SK-N-SH (cell line): Measurements from ENCODE around the gene EPOP. TPM values are rescaled to one million over a fixed set of nuclear protein-coding genes. Genes with fewer than 3 reads are reported as not detected.

Experiments used
- CTCF ChIA-PET: fragments of 300-600, 350-600 bp; formaldehyde crosslinking; extraction: SDS; loops from one replicate; lab custom pipeline; 2021; lab: Yijun Ruan, JAX
- POLR2A ChIA-PET: fragments of 350-600 bp; sonication (Branson Sonifier 250); formaldehyde crosslinking; extraction: SDS; loops from one replicate; lab custom pipeline; 2020; ENCODE audit warnings: antibody characterized with exemption, inconsistent platforms; lab: Yijun Ruan, JAX
- DNase-seq: peaks from one replicate; pipeline ENCODE4 v3.0.0; 2012
- H2AFZ ChIP-seq: fragments of 200-600 bp; sonication (generic); 2 replicates; pipeline ENCODE4 v1.8.1; 2016; ENCODE audit warnings: antibody characterized with exemption, mild to moderate bottlenecking, low read depth
- H3F3A ChIP-seq: fragments of 200-600 bp; sonication (generic); replicated peaks from 2 replicates; pipeline ENCODE3; 2016; ENCODE audit warnings: antibody characterized with exemption, mild to moderate bottlenecking; ENCODE audit not compliant: insufficient read depth
- H3K27ac ChIP-seq, 2 experiments: fragments of 200-500 bp in 1 of 2; fragments of 200-600 bp in 1 of 2; sonication (Bioruptor generic) in 1 of 2; sonication (generic), shearing (Covaris generic) in 1 of 2; 2 replicates each; pipeline versions ENCODE4 v1.5.1 to v1.6.1; 2014 to 2016; ENCODE audit warnings: low read depth in 2 of 2, inconsistent platforms in 1 of 2, low read length in 1 of 2, mild to moderate bottlenecking in 1 of 2, mixed read lengths in 1 of 2
- H3K27me3 ChIP-seq: fragments of 200-600 bp; sonication (generic), shearing (Covaris generic); 2 replicates; pipeline ENCODE4 v1.6.1; 2016; ENCODE audit warnings: mixed run types; ENCODE audit not compliant: insufficient read depth
- H3K36me3 ChIP-seq, 2 experiments: fragments of 200-500 bp in 1 of 2; fragments of 200-600 bp in 1 of 2; sonication (Bioruptor generic) in 1 of 2; sonication (generic) in 1 of 2; replicated peaks in 1 of 2; 2 replicates each; pipeline versions ENCODE3 to v1.5.1; 2014 to 2016; ENCODE audit warnings: low read length in 1 of 2, mild to moderate bottlenecking in 1 of 2; ENCODE audit not compliant: insufficient read depth in 2 of 2, control insufficient read depth in 1 of 2
- H3K4me1 ChIP-seq, 2 experiments: fragments of 200-500 bp in 1 of 2; fragments of 200-600 bp in 1 of 2; sonication (Bioruptor generic) in 1 of 2; sonication (generic), shearing (Covaris generic) in 1 of 2; 2 replicates each; pipeline versions ENCODE4 v1.5.1 to v1.6.1; 2014 to 2016; ENCODE audit warnings: low read depth in 1 of 2, low read length in 1 of 2, mixed run types in 1 of 2; ENCODE audit not compliant: insufficient read depth in 2 of 2, control insufficient read depth in 1 of 2
- H3K4me2 ChIP-seq: fragments of 200-600 bp; sonication (generic), shearing (Covaris generic); 2 replicates; pipeline ENCODE4 v1.6.1; 2017; ENCODE audit warnings: mixed run types
- H3K4me3 ChIP-seq, 2 experiments: fragments of 200-500 bp in 1 of 2; fragments of 200-600 bp in 1 of 2; sonication (Bioruptor generic) in 1 of 2; sonication (generic), shearing (Covaris generic) in 1 of 2; 2 replicates each; pipeline versions ENCODE4 v1.5.1 to v1.8.1; 2014 to 2016; ENCODE audit warnings: low read depth in 2 of 2, inconsistent platforms in 1 of 2, low read length in 1 of 2, mild to moderate bottlenecking in 1 of 2, mixed read lengths in 1 of 2, moderate library complexity in 1 of 2
- H3K79me2 ChIP-seq: fragments of 200-600 bp; sonication (generic); 2 replicates; pipeline ENCODE4 v1.8.1; 2017; ENCODE audit warnings: mild to moderate bottlenecking; ENCODE audit not compliant: insufficient read depth
- H3K9ac ChIP-seq: fragments of 200-600 bp; sonication (generic); 2 replicates; pipeline ENCODE4 v1.6.1; 2017; ENCODE audit warnings: mixed run types
- H3K9me2 ChIP-seq: fragments of 200-600 bp; sonication (generic); 2 replicates; pipeline ENCODE4 v1.6.1; 2017; ENCODE audit warnings: mixed run types
- H3K9me3 ChIP-seq: fragments of 200-600 bp; sonication (generic); 2 replicates; pipeline ENCODE4 v1.6.1; 2017; ENCODE audit warnings: mixed run types, mild to moderate bottlenecking, moderate library complexity
- H4K20me1 ChIP-seq: fragments of 200-600 bp; sonication (generic); 2 replicates; pipeline ENCODE4 v1.6.1; 2017; ENCODE audit warnings: mild to moderate bottlenecking, mixed run types; ENCODE audit not compliant: insufficient read depth
- ELF1 ChIP-seq: IDR thresholded peaks from 2 replicates; pipeline ENCODE4 v1.4.0; 2012
- EZH2phosphoT487 ChIP-seq: fragments of 200-600 bp; sonication (generic); IDR thresholded peaks from 2 replicates; pipeline ENCODE4 v1.6.1; 2017; ENCODE audit warnings: low read depth, mixed run types, mild to moderate bottlenecking, antibody characterized with exemption, moderate library complexity, borderline replicate concordance
- FOXJ3 ChIP-seq: sonication (generic); formaldehyde crosslinking; IDR thresholded peaks from 2 replicates; pipeline ENCODE4 v1.5.1; 2020; ENCODE audit warnings: mild to moderate bottlenecking, missing genetic modification reagents
- FOXM1 ChIP-seq: IDR thresholded peaks from 2 replicates; pipeline ENCODE4 v1.4.0; 2012; ENCODE audit warnings: low read depth, mild to moderate bottlenecking
- JUND ChIP-seq: IDR thresholded peaks from 2 replicates; pipeline ENCODE4 v1.4.0; 2012
- MEF2A ChIP-seq: IDR thresholded peaks from 2 replicates; pipeline ENCODE4 v1.4.0; 2012; ENCODE audit warnings: low read depth, borderline replicate concordance
- POLR2AphosphoS5 ChIP-seq: IDR thresholded peaks from 2 replicates; pipeline ENCODE4 v1.6.1; 2012; ENCODE audit warnings: low read depth, low read length
- RFX5 ChIP-seq: IDR thresholded peaks from 2 replicates; pipeline ENCODE4 v1.6.1; 2012; ENCODE audit warnings: mild to moderate bottlenecking, improper control_type of control experiment, low read length
- SMC3 ChIP-seq: IDR thresholded peaks from 2 replicates; pipeline ENCODE4 v1.6.1; 2012; ENCODE audit warnings: low read depth, low read length, improper control_type of control experiment
- USF2 ChIP-seq: fragments of 150-350 bp; IDR thresholded peaks from 2 replicates; pipeline ENCODE4 v1.6.1; 2017; ENCODE audit warnings: antibody characterized with exemption, low read length, low read depth, borderline replicate concordance
- YY1 ChIP-seq: IDR thresholded peaks from 2 replicates; pipeline ENCODE4 v1.4.0; 2012; ENCODE audit warnings: low read depth, mild to moderate bottlenecking
- WGBS: methylation state at CpG from one replicate; pipeline ENCODE4 v1.1.6; 2017; ENCODE audit warnings: low lambda C conversion rate; 5-methylcytosine and 5-hydroxymethylcytosine counted together
- polyA plus RNA-seq, 3 experiments: library from polyadenylated mRNA; depleted of rRNA; stranded (reverse); fragments of >200 nt; gene quantifications; 2 replicates each; pipeline ENCODE4 v1.2.3, GENCODE V29; 2012
- TF ChIP-seq, protein P1 (sequence below): IDR thresholded peaks from 2 replicates; pipeline ENCODE4 v1.4.0; 2012; ENCODE audit warnings: low read depth, borderline replicate concordance
- TF ChIP-seq, protein P2 (sequence below): fragments of 150-350 bp; IDR thresholded peaks from 2 replicates; pipeline ENCODE4 v1.6.1; 2016; ENCODE audit warnings: mild to moderate bottlenecking, low read depth, low read length
- TF ChIP-seq, protein P3 (sequence below): IDR thresholded peaks from 2 replicates; pipeline ENCODE4 v1.4.0; 2012; ENCODE audit warnings: low read depth

EPOP gene
- polyA plus RNA-seq, 1 of the 3 experiments (the other 2 are of a cell fraction) = 3.1 TPM

- Histone ChIP-seq H3K9ac (no peak overlapping the region), H3K4me3 (no peak overlapping the region), H3K9me2 (no peaks in the 10 kb centered on the region), H2AFZ (no peak overlapping the region), H3K27ac (peak overlapping the region in 1 of 2 experiments; percentile 12; a peak in 1 of 4 replicates), H3K36me3 (peaks cover 16 to 50% of the 10 kb centered on the region in 2 experiments), H3K79me2 (no peaks in the 10 kb centered on the region), H4K20me1 (no peaks in the 10 kb centered on the region), H3K4me2 (no peak overlapping the region), H3K9me3 (no peaks in the 10 kb centered on the region), H3K27me3 (no peaks in the 10 kb centered on the region), H3F3A (peaks cover 11% of the 10 kb centered on the region), H3K4me1 (peaks cover 5 to 30% of the 10 kb centered on the region in 2 experiments; a peak in 1 of 4 replicates)
- POLR2A ChIA-PET = no interaction called here
- CTCF ChIA-PET = interaction anchor here (1.6 to 5.4 kb wide), 2 partner anchors 13 to 45 kb away, joined by 7 to 36 read pairs; no protein-coding TSS in a partner anchor
- TF ChIP-seq, protein P1, sequence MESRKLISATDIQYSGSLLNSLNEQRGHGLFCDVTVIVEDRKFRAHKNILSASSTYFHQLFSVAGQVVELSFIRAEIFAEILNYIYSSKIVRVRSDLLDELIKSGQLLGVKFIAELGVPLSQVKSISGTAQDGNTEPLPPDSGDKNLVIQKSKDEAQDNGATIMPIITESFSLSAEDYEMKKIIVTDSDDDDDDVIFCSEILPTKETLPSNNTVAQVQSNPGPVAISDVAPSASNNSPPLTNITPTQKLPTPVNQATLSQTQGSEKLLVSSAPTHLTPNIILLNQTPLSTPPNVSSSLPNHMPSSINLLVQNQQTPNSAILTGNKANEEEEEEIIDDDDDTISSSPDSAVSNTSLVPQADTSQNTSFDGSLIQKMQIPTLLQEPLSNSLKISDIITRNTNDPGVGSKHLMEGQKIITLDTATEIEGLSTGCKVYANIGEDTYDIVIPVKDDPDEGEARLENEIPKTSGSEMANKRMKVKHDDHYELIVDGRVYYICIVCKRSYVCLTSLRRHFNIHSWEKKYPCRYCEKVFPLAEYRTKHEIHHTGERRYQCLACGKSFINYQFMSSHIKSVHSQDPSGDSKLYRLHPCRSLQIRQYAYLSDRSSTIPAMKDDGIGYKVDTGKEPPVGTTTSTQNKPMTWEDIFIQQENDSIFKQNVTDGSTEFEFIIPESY = no peak
- TF ChIP-seq YY1 = no peak
- no peak for TF ChIP-seq MEF2A
- no peak for TF ChIP-seq FOXM1
- no peak for TF ChIP-seq ELF1
- TF ChIP-seq, protein P2, sequence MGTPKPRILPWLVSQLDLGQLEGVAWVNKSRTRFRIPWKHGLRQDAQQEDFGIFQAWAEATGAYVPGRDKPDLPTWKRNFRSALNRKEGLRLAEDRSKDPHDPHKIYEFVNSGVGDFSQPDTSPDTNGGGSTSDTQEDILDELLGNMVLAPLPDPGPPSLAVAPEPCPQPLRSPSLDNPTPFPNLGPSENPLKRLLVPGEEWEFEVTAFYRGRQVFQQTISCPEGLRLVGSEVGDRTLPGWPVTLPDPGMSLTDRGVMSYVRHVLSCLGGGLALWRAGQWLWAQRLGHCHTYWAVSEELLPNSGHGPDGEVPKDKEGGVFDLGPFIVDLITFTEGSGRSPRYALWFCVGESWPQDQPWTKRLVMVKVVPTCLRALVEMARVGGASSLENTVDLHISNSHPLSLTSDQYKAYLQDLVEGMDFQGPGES = no peak
- no peak for TF ChIP-seq RFX5
- TF ChIP-seq, protein P3, sequence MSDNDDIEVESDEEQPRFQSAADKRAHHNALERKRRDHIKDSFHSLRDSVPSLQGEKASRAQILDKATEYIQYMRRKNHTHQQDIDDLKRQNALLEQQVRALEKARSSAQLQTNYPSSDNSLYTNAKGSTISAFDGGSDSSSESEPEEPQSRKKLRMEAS = no peak
- no peak for TF ChIP-seq SMC3
- TF ChIP-seq POLR2AphosphoS5 = no peak
- TF ChIP-seq EZH2phosphoT487 = no peak
- TF ChIP-seq FOXJ3 (CRISPR knock-in tag) = no peak
- TF ChIP-seq JUND = no peak
- TF ChIP-seq USF2 = no peak
- DNase-seq = no peak
- 80% methylated on average over 3 of the region's 16 CpGs for WGBS
Observed at GRCh38 chr17:38721802-38722201, 47.0 kb upstream of the EPOP start.
